Left colon (tissue), 2 donors: ENCODE data around the gene NRIP2. TPM values are rescaled to one million over a fixed set of nuclear protein-coding genes. Genes with fewer than 3 reads are reported as not detected.
A peak's percentile ranks its signal among the peaks of the same experiment; 100 is the strongest.

Source experiments
- ATAC-seq: fragments of 200-7000 bp; cut with Tn5 transposase; one replicate; pipeline ENCODE4 v1.9.1; 2020; ENCODE audit warnings: mild to moderate bottlenecking, moderate library complexity
- DNase-seq, 2 donors: peaks; one replicate each; pipeline ENCODE4 v3.0.0-alpha.2; 2020
- intact Hi-C, 2 donors: fragments of 100-400 bp; cut with DNase I in 1 of 2; cut with micrococcal nuclease in 1 of 2; formaldehyde crosslinking; loops; one replicate each; pipeline versions ENCODE4 v1.11.2 to v1.14.0; 2022; cut with DNase I, micrococcal nuclease
- total RNA-seq, 2 donors: library from RNA; stranded (reverse); fragmentation: NEBNext Ultra II Directional; extraction: Animal tissue kit (Norgen Biotek cat#: 25700); gene quantifications; one replicate each; pipeline ENCODE4 v1.2.1, GENCODE V29; 2021
- donor health status: DM: no; HTN: no; CAD: no.
- donor health status: DM: yes; HTN: yes; CAD: no.

The NRIP2 gene
- total RNA-seq, 2 donors from 2014 or later: 1.2 to 1.8 TPM

DNA sequence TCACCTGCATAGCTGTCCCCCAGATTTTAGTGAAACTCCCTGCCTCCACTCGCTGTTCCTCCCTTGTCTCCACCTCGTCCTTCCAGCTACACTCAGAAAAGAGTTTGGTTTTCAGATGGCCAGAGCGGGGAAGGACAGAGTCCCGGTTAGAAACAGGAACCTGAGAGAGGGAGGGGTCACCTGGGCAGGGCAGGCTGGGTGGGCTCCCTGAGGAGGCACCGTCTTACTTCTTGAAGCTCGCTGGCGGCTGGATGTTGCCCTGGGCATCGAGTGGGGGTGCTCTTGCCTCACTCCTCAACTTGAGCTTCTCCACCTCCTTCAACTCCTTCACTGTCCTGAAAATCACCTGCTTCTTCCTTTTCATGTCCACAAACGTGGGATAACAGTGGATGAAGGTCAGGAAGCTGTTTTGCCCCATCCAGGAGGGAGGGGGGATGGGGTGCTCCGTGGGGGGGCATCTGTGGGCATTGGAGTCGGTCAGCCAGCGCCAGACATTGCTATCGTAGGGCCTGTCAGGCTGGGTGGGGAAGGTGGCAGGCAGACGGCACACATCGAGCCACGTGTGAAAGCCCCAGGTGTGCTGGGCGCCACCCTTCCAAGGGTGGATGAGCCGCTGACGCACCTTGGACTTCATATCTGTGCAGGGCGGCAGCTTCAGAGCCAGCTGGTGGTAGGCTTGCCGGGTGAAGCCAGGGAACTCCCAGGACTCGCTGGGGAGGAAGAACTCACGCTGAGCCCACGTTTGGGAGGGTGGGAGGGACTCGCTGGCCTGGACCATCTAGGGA lies 20.0 kb upstream of the NRIP2 start:
- ATAC-seq (peak; percentile 97), DNase-seq (peak; percentile 87 to 89)
- intact Hi-C loops: no loop called here

DNA sequence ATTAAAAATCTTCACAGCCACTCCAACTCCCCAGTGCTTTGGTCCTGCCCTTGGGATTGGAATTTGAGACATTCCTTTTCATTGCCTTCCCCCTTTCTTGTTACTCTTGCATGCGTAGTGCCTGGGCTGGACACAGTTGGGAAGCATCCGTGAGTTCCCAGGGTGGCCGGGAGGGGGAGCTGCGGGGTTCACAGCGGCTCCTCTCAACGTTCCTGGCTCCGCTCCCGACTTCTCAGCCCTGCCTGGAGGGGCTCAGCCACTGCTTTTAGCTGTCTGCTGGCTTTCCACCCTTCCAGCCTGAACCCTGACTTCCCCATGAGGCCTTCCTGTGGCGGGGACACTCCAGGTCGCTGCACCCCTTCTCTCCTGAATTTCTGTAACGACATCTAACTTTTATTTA lies 18.8 kb upstream of the NRIP2 start:
- DNase-seq: peak; percentile 61 to 81
- peak; percentile 54 for ATAC-seq
- intact Hi-C loops: no loop called here

DNA sequence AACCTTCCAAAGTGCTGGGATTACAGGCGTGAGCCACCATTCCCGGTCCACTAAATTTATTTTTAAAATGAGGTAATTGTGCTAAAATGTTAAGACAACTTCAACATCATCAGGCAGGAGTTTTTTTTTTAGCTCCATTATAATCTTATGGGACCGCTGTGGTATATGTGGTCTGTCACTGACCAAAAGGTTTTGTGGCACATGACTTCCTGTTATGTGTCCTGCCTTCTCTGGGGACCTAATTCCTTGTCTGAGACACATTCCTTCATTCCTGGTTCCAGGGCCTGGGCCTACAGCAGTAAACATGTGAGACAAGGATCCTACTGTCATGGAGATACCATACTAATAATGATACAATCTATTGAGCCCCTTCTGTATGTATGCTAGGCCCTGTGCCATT lies 17.1 kb upstream of the NRIP2 start:
- ATAC-seq: no peak
- intact Hi-C loops: no loop called here

DNA sequence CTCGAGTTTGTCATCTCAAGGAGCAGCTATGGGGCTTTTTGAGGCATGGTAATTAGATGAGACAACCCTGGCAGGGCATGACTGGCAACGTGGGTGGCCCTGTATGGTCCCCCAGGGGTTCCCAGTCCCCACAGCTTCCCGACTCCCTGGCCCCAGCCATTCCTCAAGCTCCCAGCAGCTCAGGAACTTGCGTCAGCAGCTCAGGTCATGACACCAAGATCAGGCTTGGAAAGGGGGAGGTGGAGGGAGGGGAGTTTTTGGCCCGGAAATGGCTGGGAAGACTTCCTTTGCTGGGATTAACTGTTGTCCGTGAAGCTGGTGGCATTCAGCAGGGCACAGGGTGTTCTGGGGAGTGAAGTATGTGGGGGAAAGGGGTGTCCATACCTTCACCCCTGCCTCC lies 10.4 kb upstream of the NRIP2 start:
- intact Hi-C loops: no loop called here
- DNase-seq: no peak
- ATAC-seq: no peak

More for the DNA sequence above, 17.1 kb upstream of the NRIP2 start:
- no peak for DNase-seq

DNA sequence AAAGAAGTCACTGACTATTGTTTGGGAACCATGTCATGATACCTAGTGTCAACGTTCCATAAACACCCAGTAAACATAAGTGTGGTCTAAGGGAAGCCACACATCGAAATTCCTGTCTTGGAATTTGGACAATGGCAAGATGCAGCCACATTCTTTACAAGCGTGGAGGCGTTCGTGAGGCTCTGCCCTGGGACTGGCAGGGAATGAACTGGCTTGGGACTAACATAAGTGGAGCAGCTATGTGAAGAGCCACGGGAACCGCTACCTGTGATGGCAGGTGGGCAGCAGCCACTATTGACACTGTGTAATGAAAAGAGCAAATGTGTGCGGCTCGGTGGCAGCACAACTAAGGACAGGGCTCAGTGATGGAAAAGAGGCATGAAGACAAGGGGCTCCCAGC lies 10.0 kb upstream of the NRIP2 start:
- DNase-seq (no peak), ATAC-seq (no peak)
- intact Hi-C loops: no loop called here

DNA sequence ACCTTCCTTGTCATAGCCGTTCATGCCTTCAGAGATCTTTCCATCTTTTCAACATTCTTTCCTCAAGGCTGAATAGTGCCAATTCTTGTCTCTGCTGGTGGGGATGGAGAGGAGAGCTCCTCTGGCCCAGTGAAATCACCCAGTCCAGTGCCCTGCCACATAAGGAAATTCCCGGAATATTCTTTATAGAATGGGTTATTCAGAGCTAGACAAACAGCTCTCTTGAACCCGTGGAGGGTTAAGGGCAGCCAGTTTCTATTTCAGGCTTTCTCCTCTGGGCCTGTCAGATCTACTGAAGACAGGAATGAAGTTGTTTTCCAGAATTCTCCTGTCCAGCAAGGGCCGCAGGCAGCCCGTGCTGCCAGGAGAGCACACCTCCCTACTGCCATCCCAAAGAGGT lies 8.1 kb upstream of the NRIP2 start:
- intact Hi-C loops: no loop called here
- no peak for DNase-seq
- no peak for ATAC-seq

DNA sequence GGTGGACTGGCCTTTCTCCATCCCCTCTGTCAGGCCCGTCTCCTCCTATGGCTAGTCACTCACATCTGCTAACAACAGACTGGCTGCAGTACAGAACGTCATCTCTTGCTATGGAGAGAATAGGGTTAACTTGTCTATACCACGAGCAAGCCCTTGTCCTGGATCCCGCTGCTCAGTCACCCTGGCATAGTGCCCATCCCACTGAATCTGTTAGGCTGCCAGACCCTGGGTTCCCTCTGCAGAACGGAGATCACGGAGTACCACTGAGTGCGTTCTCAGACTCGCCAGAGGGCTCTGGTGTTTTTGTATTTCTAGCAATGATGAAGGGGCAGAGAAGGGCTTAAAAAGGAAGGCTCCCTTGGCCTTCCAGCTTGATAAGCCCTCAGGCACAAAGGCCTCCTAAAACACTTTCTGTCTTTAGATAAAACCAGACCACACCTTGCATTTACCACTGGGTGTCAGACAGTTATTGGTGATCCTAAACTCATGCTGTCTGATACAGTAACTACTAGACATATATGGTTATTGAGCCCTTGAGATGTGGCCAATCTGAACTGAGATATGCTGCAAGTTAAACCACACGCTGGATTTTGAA lies 6.3 kb upstream of the NRIP2 start:
- intact Hi-C loops: no loop called here
- ATAC-seq (no peak), DNase-seq (no peak)

DNA sequence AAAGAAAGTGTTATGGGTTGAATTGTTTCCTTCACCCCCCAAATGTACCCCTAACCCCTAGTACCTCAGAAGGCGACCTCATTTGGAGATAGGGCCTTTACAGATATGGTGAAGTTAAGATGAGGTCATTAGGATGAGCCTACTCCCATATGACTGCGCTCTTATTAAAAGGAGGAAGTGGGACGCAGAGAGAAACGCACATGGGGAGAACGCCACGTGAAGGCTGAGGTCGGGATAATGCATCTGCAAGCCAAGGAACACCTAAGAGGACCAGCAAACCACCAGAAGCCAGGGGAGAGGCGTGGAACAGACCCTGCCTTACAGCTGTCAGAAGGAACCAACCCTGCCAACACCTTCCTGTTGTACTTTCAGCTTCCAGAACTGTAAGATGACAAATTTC lies 1.7 kb upstream of the NRIP2 start:
- DNase-seq (no peak), ATAC-seq (no peak)
- intact Hi-C loops: no loop called here

DNA sequence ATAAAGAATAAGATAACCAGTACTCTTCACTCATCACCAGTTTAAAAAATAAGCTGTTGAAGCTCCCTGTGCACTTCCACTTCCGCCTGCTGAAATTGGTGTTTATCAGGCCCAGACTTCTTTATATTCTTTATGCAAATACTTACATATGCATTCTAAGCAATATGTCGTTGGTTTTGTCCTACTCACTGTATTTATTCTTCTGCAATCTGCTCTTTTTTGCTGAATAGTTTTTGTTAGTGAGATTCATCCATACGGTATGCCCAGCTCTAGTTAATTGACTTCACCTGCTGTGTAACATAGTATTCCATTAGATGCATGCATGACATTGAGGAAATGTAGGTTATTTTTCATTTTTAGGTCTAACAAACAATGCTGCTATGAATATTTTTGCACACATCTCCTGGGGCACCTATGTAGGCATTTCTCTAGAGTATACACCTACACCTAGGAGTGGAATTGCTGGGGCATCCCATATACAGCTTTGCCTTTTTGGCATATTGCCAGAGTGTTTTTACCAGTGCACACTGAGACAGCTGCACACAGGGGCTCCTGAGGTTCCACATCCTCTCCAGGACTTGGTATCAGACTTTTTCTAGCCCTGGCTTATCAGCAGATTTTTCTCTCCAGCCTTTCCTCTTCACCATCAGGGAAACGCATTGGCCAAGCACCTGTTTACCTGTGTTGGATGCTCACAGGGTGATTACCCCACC lies 1.0 kb upstream of the NRIP2 start:
- intact Hi-C loops: no loop called here
- no peak for ATAC-seq
- no peak for DNase-seq

DNA sequence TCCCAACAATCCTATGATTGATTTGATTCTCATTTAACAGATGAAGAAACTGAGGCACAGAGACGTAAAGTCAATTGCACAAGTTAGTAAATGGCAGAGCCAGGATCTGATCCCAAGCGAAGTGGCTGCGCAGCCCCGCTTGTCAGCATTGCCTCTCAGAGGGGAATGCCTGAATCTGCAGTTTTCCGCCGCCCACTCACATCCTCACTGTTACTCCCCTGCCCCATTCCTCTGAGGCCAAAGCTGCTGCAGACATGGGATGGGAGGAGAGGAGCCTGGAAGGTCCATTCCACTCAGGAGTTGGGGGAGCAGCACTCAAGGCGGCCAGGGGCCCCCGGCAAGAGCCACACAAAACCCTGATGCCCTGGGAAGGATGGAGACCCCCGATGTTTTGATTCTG lies 1.0 kb downstream of the NRIP2 start:
- DNase-seq: no peak
- intact Hi-C loops: no loop called here

DNA sequence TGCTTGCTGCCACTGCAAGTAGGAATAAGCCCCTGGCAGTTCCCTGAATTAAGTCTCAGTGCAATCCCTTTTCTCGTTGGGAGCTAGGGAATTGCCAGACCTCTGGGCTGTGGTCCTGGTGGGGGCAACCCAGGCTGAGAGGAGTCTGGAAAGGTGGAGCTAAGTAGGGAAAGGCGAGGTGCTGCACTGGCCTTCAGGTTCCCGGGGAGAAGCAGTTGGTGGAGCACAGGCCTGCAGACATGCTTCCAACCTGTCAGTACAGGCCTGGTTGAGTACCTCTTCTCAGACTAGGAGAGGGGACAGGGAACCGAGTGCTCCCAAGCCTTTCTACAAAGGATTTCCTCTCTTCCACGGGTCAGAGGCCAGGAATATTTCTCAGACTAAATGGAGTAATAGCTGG lies 1.5 kb downstream of the NRIP2 start:
- intact Hi-C loops: no loop called here
- DNase-seq (no peak), ATAC-seq (no peak)

More for the DNA sequence above, 1.0 kb downstream of the NRIP2 start:
- no peak for ATAC-seq

DNA sequence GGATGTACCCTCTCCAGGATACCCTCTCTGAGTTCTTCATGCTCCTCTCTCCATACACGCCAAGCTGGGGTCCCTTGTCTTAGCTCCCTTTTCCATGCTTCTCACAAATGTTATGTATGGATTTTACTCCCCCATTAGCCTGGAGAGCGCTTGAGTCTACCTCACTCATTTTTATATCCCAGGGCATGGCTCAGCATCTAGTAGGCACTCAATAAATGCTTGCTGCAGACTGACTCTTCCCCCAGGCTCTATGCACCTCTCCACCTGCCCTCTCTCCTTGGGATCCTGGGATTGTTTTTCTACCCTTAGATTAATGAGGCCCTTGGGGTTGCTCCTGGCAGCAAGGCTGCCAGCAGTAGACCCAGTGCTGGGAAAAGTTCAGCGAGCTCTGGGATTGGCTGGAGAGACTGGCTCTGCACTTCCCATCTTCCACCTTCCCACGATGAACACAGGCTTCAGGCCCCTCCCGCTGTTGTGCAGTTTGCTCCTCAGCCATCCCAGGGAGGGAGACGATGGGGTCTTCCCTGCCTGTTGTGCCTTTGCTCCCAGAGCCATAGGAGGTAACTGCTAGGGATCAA lies 2.2 kb downstream of the NRIP2 start:
- DNase-seq (no peak), ATAC-seq (no peak)
- intact Hi-C loops: no loop called here

DNA sequence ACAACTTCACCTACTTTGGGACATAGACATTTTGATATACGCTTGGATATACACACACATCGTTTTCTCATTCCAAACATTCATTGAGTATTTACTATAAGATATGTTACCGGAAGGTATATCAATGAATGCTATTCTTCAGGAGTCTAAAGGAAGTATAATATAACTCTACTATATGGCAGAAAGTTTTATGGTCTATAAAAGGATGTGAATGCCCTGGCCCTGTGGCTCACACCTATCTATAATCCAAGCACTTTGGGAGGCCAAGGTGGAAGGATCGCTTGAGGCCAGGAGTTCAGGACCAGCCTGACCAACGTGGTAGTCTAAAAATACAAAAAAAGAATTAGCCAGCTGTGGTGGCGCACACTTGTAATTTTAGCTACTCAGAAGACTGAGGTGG lies 5.6 kb downstream of the NRIP2 start:
- ATAC-seq (peak; percentile 75), DNase-seq (no peak)
- intact Hi-C loops: no loop called here

DNA sequence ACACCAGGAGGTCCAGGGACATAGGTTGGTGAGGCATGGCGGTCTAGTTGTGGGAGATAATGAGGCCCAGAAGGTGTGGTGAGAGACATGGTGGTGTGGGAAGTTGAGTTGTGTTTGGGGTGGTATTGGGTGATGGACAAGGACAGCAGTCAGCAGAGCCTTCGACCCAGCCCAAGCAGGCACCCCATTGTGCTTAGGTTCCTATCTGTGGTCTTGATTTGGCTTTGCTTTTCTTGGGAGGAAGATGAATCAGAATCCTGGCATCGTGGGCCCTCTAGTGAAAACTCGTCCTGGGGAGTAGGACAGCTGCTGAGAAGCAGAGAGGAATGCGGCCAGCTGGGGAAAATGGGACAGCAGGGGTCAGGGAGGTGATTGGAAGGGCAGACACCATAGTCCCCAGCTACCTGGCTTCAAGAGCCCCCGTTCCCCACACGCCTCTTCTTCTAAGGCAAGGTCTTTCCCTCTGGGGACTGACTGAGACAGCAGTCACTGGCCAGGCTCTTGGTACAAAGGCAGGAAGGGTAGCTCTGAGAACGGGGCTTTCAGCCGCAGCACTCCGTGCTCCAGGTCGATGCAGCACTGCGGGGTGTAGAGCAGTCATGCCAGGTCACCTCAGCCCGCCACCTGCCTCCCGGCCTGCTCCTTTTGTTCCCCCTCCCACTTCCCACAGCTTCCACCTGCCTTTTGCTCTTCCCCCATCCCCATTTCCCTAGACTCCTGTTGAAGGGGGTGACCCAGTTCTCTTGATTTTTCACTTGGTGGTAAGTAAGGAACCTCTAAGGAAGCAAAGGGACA lies 7.9 kb downstream of the NRIP2 start:
- intact Hi-C loops: no loop called here
- ATAC-seq (no peak), DNase-seq (no peak)

DNA sequence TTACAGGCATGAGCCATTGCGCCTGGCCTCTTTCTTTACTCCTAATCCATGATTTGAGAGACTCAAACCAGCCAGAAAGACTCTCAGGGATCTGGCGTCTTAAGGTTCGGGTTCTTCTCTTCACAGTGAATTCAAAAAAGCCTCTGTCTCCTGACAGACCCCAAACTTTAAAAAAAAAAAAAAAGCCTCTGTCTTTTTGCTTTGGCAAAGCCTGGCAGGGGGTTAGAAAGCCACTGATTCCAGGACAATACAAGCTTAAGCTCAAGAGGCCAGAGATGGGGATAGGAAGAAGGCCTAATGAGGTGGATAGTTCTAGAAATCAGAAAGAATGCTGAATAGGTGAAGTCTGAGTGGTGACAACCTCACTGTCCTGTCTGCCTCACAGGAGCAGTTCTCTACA lies 8.8 kb downstream of the NRIP2 start:
- intact Hi-C loops: no loop called here
- ATAC-seq (no peak), DNase-seq (no peak)

DNA sequence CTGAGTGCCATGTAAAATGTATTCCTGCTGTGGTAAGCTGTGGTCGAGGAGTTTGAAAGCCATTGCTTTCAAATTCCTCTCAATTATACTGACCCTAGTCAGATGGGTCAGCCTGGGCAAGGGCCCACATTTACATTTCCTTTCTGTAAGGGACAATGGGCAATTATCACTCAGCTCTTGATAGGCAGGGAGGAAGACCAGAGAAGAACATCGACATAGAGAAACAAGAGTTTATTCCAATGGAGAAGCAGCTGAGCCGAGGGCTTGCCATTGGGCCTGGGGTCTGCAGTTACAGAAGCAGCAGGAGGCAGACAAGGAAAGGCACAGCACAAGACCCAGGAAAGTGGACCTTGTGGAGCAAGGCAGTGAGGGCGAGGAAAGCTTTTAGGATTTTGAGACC lies 9.7 kb downstream of the NRIP2 start:
- ATAC-seq: no peak
- intact Hi-C loops: no loop called here
- no peak for DNase-seq

DNA sequence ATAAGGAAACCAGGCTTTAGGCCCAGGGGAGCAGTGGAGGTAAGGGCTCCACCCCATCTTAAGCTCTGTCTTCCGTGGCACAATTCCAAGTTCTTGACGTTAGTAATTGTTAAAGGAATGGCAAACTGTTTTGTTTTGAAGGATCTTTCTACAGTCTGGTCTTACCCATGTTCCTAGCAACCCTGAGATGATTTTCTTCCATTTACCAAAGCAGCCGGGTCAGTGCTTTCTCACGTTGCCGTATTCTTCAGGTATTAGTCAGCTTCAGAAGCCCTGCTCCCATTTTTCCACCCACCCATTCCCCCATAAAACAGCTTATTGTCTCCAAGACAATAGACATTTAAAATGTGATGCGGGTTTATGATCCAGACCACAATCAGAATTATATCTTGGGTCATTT lies 10.3 kb downstream of the NRIP2 start:
- DNase-seq (no peak), ATAC-seq (no peak)
- intact Hi-C loops: no loop called here

DNA sequence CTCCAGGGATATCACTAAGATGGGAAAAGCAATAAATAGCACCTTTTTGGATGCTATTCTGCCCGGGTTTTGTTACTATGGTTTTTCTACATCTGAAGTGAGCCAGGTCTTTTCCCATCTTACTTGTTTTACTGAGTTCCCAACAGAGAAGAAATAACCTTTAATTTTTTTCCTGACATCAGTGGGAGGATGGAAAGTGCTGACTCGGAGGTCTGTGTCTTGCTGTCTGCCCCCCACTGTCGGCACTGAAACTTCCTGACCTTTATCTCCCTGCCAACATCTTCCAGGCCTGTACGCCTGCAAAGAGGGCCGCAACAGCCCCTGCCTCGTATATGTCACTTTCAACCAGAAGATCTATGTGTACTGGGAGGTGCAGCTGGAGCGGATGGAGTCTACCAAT lies 11.4 kb downstream of the NRIP2 start:
- no peak for DNase-seq

DNA sequence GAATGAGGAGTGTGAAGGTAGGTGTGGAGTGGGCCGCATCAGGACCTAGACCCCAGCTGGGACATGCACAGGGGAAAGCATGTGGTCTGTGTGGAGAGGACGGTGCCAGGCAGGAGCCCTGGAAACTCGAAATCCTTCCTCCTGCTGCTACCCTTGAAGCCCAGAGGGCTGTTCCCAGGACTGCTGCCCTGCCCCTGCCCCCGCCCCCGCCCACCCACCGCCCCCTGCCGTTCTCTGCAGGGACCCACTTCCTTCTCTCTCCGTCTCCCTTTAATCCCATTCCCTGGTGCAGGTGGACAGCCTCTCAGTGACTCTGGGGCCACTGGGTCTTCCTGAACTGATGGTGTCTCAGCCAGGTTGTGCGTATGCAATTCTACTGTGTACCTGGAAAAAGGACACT lies 14.4 kb downstream of the NRIP2 start:
- no peak for ATAC-seq
- intact Hi-C loops: no loop called here
- DNase-seq: no peak

More for the DNA sequence above, 11.4 kb downstream of the NRIP2 start:
- intact Hi-C loops: no loop called here
- no peak for ATAC-seq
